Tibial nerve (tissue), 4 donors: ENCODE results near the gene HOATZ. TPM values are rescaled to one million over a fixed set of nuclear protein-coding genes. Genes with fewer than 3 reads are reported as not detected.

ENCODE experiments used
- DNase-seq, 2 donors: peaks; one replicate each; pipeline ENCODE4 v3.0.0-alpha.2; 2019; ENCODE audit warnings: low spot score in 2 of 2
- H3K27ac ChIP-seq, 4 donors: fragments of 200-600 bp; sonication (generic) in 3 of 4; one replicate each; pipeline ENCODE4 v1.5.1; 2017 to 2019; ENCODE audit warnings: mild to moderate bottlenecking in 1 of 4
- H3K27me3 ChIP-seq, 2 donors: fragments of 200-600 bp; sonication (generic) in 1 of 2; one replicate each; pipeline versions ENCODE4 v1.5.1 to v1.6.0; 2017 to 2019
- H3K36me3 ChIP-seq, 3 donors: fragments of 200-600 bp; sonication (generic); one replicate each; pipeline ENCODE4 v1.5.1; 2018 to 2019
- H3K4me1 ChIP-seq, 4 donors: fragments of 200-600 bp; sonication (generic) in 3 of 4; one replicate each; pipeline ENCODE4 v1.5.1; 2017 to 2019
- H3K4me3 ChIP-seq, 4 donors: fragments of 200-600 bp; sonication (generic) in 3 of 4; one replicate each; pipeline ENCODE4 v1.5.1; 2017 to 2019; ENCODE audit warnings: mild to moderate bottlenecking in 1 of 4, moderate library complexity in 1 of 4
- H3K9me3 ChIP-seq, 4 donors: fragments of 200-600 bp; sonication (generic) in 3 of 4; one replicate each; pipeline ENCODE4 v1.5.1; 2017 to 2019
- CTCF ChIP-seq, 5 experiments: fragments of 200-600 bp in 3 of 5; fragments of 450-650 bp in 2 of 5; sonication (generic) in 3 of 5; IDR thresholded peaks; one replicate each; pipeline ENCODE4 v1.5.1; 2016 to 2019; ENCODE audit warnings: antibody characterized with exemption in 5 of 5, mild to moderate bottlenecking in 3 of 5, moderate library complexity in 2 of 5
- EP300 ChIP-seq, 2 donors: sonication (generic); formaldehyde crosslinking; IDR thresholded peaks; one replicate each; pipeline ENCODE4 v1.6.1; 2017; ENCODE audit warnings: antibody characterized with exemption in 2 of 2, mild to moderate bottlenecking in 1 of 2
- POLR2A ChIP-seq, 2 donors: fragments of 450-650 bp; IDR thresholded peaks; one replicate each; pipeline ENCODE4 v1.6.1; 2017; ENCODE audit warnings: antibody characterized with exemption in 2 of 2, mild to moderate bottlenecking in 2 of 2, moderate library complexity in 2 of 2
- WGBS, 2 donors: methylation state at CpG; one replicate each; pipeline ENCODE4 v1.1.5; 2018; 5-methylcytosine and 5-hydroxymethylcytosine counted together
- total RNA-seq, 4 donors: library from RNA; depleted of rRNA; stranded (reverse); fragments of >200 nt; gene quantifications; one replicate each; pipeline ENCODE4 v1.1.0, GENCODE V29; 2016

The HOATZ gene
- total RNA-seq, 4 donors from 2014 or later: not detected

GRCh38 chr11:111483431-111483830 is 31.1 kb upstream of the HOATZ start:
- H3K27me3 ChIP-seq: no peaks in the 10 kb centered on the region
- no peak overlapping the region for H3K27ac ChIP-seq
- H3K36me3 ChIP-seq: no peaks in the 10 kb centered on the region
- no peak overlapping the region for H3K4me3 ChIP-seq
- TF ChIP-seq CTCF (IDR thresholded peaks at IDR 0.05) (no peak), POLR2A (IDR thresholded peaks at IDR 0.05) (no peak), EP300 (IDR thresholded peaks at IDR 0.05) (no peak)
- peaks cover 0 to 36% (median 13%) of the 10 kb centered on the region in 4 donors for H3K9me3 ChIP-seq
- no peak for DNase-seq
- H3K4me1 ChIP-seq: no peaks in the 10 kb centered on the region

- H3K4me1 ChIP-seq: no peaks in the 10 kb centered on the region
- no peak for TF ChIP-seq EP300 (IDR thresholded peaks at IDR 0.05)
- TF ChIP-seq CTCF (IDR thresholded peaks at IDR 0.05): no peak
- TF ChIP-seq POLR2A (IDR thresholded peaks at IDR 0.05): no peak
These were observed 24.1 kb upstream of the HOATZ start for GRCh38 chr11:111490496-111490895.

GRCh38 chr11:111494040-111494439 is 20.5 kb upstream of the HOATZ start:
- no peak overlapping the region for H3K4me3 ChIP-seq
- H3K4me1 ChIP-seq: no peaks in the 10 kb centered on the region
- no peak overlapping the region for H3K27ac ChIP-seq
- no peak for DNase-seq
- TF ChIP-seq POLR2A (IDR thresholded peaks at IDR 0.05): no peak
- TF ChIP-seq EP300 (IDR thresholded peaks at IDR 0.05): no peak
- TF ChIP-seq CTCF (IDR thresholded peaks at IDR 0.05): no peak
- WGBS, 2 donors: 79 to 80% methylated on average over 1 of the region's 1 CpG
- H3K9me3 ChIP-seq: no peaks in the 10 kb centered on the region
- H3K36me3 ChIP-seq: no peaks in the 10 kb centered on the region
- H3K27me3 ChIP-seq: no peaks in the 10 kb centered on the region

More at GRCh38 chr11:111490496-111490895, 24.1 kb upstream of the HOATZ start:
- DNase-seq: no peak
- Histone ChIP-seq H3K27me3 (no peaks in the 10 kb centered on the region), H3K36me3 (no peaks in the 10 kb centered on the region), H3K27ac (no peak overlapping the region), H3K9me3 (peaks cover 0 to 14% (median 2%) of the 10 kb centered on the region in 4 donors), H3K4me3 (no peak overlapping the region)
- 86 to 100% methylated on average over 1 of the region's 1 CpG for WGBS, 2 donors

- H3K36me3 ChIP-seq: no peaks in the 10 kb centered on the region
- no peak overlapping the region for H3K4me3 ChIP-seq
- no peaks in the 10 kb centered on the region for H3K4me1 ChIP-seq
- no peaks in the 10 kb centered on the region for H3K27me3 ChIP-seq
- TF ChIP-seq POLR2A (IDR thresholded peaks at IDR 0.05) (no peak), EP300 (IDR thresholded peaks at IDR 0.05) (no peak), CTCF (IDR thresholded peaks at IDR 0.05) (no peak)
- 65 to 75% methylated on average over 5 of the region's 5 CpGs for WGBS, 2 donors
- no peak for DNase-seq
- H3K9me3 ChIP-seq: no peaks in the 10 kb centered on the region
- H3K27ac ChIP-seq: no peak overlapping the region
These were observed 15.1 kb upstream of the HOATZ start for GRCh38 chr11:111499483-111499882.

DNA sequence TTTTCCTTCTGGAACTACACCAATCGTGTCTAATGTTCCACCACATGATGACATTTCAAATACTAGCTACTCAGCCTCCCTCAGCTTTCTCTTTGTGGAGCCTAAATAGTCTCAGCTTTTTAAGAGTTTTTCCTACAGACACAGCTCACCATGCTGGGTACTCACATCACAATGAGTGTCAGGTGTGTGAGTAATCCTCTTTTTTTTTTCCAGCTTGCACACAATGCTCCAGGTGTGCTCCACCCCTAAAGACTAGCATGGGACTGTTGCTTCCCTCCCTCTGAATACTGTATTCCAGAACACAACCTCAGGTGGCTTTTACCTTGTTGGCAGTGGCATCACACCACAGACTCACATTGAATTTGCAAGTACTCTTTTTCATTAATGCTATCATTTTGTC is 14.1 kb upstream of the HOATZ start:
- Histone ChIP-seq H3K27me3 (no peaks in the 10 kb centered on the region), H3K9me3 (no peaks in the 10 kb centered on the region), H3K4me3 (no peak overlapping the region), H3K4me1 (no peaks in the 10 kb centered on the region), H3K27ac (no peak overlapping the region), H3K36me3 (no peaks in the 10 kb centered on the region)
- 66 to 71% methylated on average over 1 of the region's 1 CpG for WGBS, 2 donors
- DNase-seq: no peak
- TF ChIP-seq CTCF (IDR thresholded peaks at IDR 0.05): no peak
